NT2/D1 (cell line): ENCODE data around the gene FOCAD.

Experiments used
- YY1 ChIP-seq: IDR thresholded peaks from 2 replicates; pipeline ENCODE4 v1.6.1; 2011; ENCODE audit not compliant: insufficient read length, insufficient read depth
- ZNF274 ChIP-seq: IDR thresholded peaks from 2 replicates; pipeline ENCODE4 v1.6.1; 2011; ENCODE audit warnings: mild to moderate bottlenecking, low read depth, low read length

DNA sequence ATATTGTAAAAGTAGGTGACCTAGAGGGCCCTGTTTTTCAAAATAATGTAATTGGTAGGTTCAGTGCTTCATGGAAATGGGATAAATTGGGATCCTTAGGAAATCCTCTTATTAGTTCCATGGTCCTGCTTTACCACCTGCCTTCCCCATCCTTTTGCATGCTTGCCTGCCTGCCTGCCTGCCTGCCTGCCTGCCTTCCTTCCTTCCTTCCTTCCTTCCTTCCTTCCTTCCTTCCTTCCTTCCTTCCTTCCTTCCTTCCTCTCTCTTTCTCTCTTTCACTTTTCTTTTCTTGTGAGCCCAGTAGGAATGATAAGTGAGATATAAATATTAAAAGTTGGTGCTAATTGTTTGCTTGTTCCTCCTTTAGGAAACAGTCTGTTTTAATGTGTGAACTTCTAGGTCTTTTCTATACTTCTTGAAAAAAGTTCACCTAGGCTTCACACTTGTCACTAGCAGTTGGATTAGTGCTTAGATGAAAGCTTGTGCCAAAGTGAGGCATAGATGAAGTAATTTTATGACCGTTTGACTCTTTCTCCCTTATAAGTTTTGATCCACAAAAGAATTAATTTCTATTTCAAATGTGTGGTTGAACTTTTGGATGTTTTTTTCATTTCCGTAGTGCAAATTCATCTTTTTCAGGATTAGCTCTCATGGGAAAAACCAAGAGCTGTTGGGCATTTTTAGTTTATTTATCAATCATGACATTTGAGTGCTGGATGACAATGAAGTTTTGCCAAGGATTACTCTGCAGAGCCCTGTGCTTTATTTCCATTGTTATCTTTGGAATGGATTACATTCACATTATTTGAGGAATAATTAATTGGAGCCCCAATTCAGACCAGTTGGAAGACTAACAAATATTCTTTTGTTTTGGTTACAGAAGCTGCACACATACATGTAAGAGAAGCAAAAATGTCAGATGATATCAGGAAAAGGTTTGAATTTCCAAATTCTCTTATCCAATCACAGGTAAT is 30.7 kb downstream of the FOCAD start:
- TF ChIP-seq YY1, result no peak
- no peak for TF ChIP-seq ZNF274
